Trophoblast cell (in vitro differentiated cells and primary cell): ENCODE results near the gene TBC1D21.
A peak's percentile ranks its signal among the peaks of the same experiment; 100 is the strongest.

ENCODE experiments used
- DNase-seq, 2 donors: peaks; one replicate each; pipeline ENCODE4 v3.0.0-alpha.2; 2016
- H2AFZ ChIP-seq: 2 replicates; pipeline ENCODE4 v1.6.1; 2013; ENCODE audit warnings: low read length, moderate library complexity, mild to moderate bottlenecking; ENCODE audit not compliant: insufficient read depth, poor library complexity
- H2AK5ac ChIP-seq: 2 replicates; pipeline ENCODE4 v1.6.1; 2013; ENCODE audit warnings: mild to moderate bottlenecking, low read length
- H2BK120ac ChIP-seq: 2 replicates; pipeline ENCODE4 v1.6.1; 2013; ENCODE audit warnings: low read length, mild to moderate bottlenecking, moderate library complexity; ENCODE audit not compliant: insufficient read depth, poor library complexity
- H2BK12ac ChIP-seq: 2 replicates; pipeline ENCODE4 v1.6.1; 2013; ENCODE audit warnings: mild to moderate bottlenecking, low read length, moderate library complexity
- H2BK5ac ChIP-seq: 2 replicates; pipeline ENCODE4 v1.6.1; 2013; ENCODE audit warnings: low read length, low read depth, moderate library complexity, mild to moderate bottlenecking; ENCODE audit not compliant: poor library complexity
- H3K14ac ChIP-seq: 2 replicates; pipeline ENCODE4 v1.6.1; 2013; ENCODE audit warnings: mild to moderate bottlenecking, low read length
- H3K18ac ChIP-seq: 2 replicates; pipeline ENCODE4 v1.6.1; 2013; ENCODE audit warnings: mild to moderate bottlenecking, low read length
- H3K23ac ChIP-seq: 2 replicates; pipeline ENCODE4 v1.6.1; 2013; ENCODE audit warnings: low read length
- H3K27ac ChIP-seq: 2 replicates; pipeline ENCODE4 v1.5.1; 2013; ENCODE audit warnings: low read depth, mild to moderate bottlenecking, inconsistent platforms, low read length, moderate library complexity
- H3K27me3 ChIP-seq: 2 replicates; pipeline ENCODE4 v1.6.1; 2013; ENCODE audit warnings: inconsistent platforms, mild to moderate bottlenecking, low read length, moderate library complexity; ENCODE audit not compliant: insufficient read depth
- H3K36me3 ChIP-seq, 2 experiments: 1 replicate in 1 of 2; 2 replicates in 1 of 2; pipeline ENCODE4 v1.6.1; 2013; ENCODE audit warnings: low read length in 2 of 2, mild to moderate bottlenecking in 2 of 2, moderate library complexity in 1 of 2; ENCODE audit not compliant: insufficient read depth in 2 of 2, control insufficient read depth in 1 of 2
- H3K4ac ChIP-seq: 2 replicates; pipeline ENCODE4 v1.6.1; 2013; ENCODE audit warnings: low read depth, mild to moderate bottlenecking, low read length, moderate library complexity
- H3K4me1 ChIP-seq, 2 experiments: 1 replicate in 1 of 2; 2 replicates in 1 of 2; pipeline ENCODE4 v1.6.1; 2013; ENCODE audit warnings: low read length in 2 of 2, mild to moderate bottlenecking in 2 of 2, moderate library complexity in 1 of 2; ENCODE audit not compliant: insufficient read depth in 2 of 2, control insufficient read depth in 1 of 2
- H3K4me2 ChIP-seq: 2 replicates; pipeline ENCODE4 v1.6.1; 2013; ENCODE audit warnings: inconsistent platforms, mild to moderate bottlenecking, low read length, moderate library complexity
- H3K4me3 ChIP-seq: 2 replicates; pipeline ENCODE4 v1.5.1; 2013; ENCODE audit warnings: mild to moderate bottlenecking, low read depth, low read length, inconsistent platforms
- H3K79me1 ChIP-seq: one replicate; pipeline ENCODE4 v1.6.1; 2013; ENCODE audit warnings: low read length
- H3K79me2 ChIP-seq: 2 replicates; pipeline ENCODE4 v1.6.1; 2013; ENCODE audit warnings: low read length, mild to moderate bottlenecking; ENCODE audit not compliant: control insufficient read depth, insufficient read depth, poor library complexity
- H3K9ac ChIP-seq: 2 replicates; pipeline ENCODE4 v1.6.1; 2013; ENCODE audit warnings: mild to moderate bottlenecking, low read length
- H3K9me3 ChIP-seq: 2 replicates; pipeline ENCODE4 v1.6.1; 2013; ENCODE audit warnings: low read depth, mild to moderate bottlenecking, control low read depth, inconsistent platforms, low read length; ENCODE audit not compliant: insufficient read depth
- H4K12ac ChIP-seq: 2 replicates; pipeline ENCODE4 v1.6.1; 2013; ENCODE audit warnings: low read depth, mild to moderate bottlenecking, low read length, moderate library complexity
- H4K8ac ChIP-seq: 2 replicates; pipeline ENCODE4 v1.6.1; 2013; ENCODE audit warnings: low read depth, mild to moderate bottlenecking, low read length, moderate library complexity
- H4K91ac ChIP-seq: one replicate; pipeline ENCODE4 v1.6.1; 2013; ENCODE audit warnings: low read depth, mild to moderate bottlenecking, low read length, moderate library complexity
- WGBS: extraction: QIAGEN DNeasy Blood & Tissue Kit; methylation state at CpG from one replicate; pipeline ENCODE4 v1.1.7; 2013; ENCODE audit warnings: missing lambda C conversion rate; ENCODE audit not compliant: insufficient read length, insufficient coverage; ENCODE audit errors: extremely low coverage; 5-methylcytosine and 5-hydroxymethylcytosine counted together

TBC1D21 gene

GRCh38 chr15:73897441-73898261 is 24.3 kb downstream of the TBC1D21 start:
- Histone ChIP-seq H3K9ac (no peak overlapping the region), H4K12ac (no peak overlapping the region)

GRCh38 chr15:73899197-73900094 is 26.1 kb downstream of the TBC1D21 start:
- Histone ChIP-seq H2BK120ac (no peak overlapping the region), H3K27ac (no peak overlapping the region), H3K27me3 (no peaks in the 10 kb centered on the region), H3K9me3 (no peaks in the 10 kb centered on the region), H3K36me3 (no peaks in the 10 kb centered on the region), H2AFZ (no peak overlapping the region), H3K18ac (no peak overlapping the region), H3K79me1 (no peaks in the 10 kb centered on the region), H2BK5ac (no peak overlapping the region), H4K12ac (no peak overlapping the region), H4K8ac (no peak overlapping the region), H3K23ac (no peak overlapping the region), H3K4me3 (no peak overlapping the region), H3K4me1 (no peaks in the 10 kb centered on the region), H3K79me2 (no peaks in the 10 kb centered on the region), H2BK12ac (no peak overlapping the region), H3K4ac (no peak overlapping the region), H4K91ac (no peak overlapping the region), H2AK5ac (no peak overlapping the region), H3K4me2 (no peak overlapping the region), H3K9ac (no peak overlapping the region), H3K14ac (no peak overlapping the region)
- no CpG with 5 or more reads among the region's 15 CpGs for WGBS
- peak; percentile 42 for DNase-seq

More at GRCh38 chr15:73897441-73898261, 24.3 kb downstream of the TBC1D21 start:
- Histone ChIP-seq H2AFZ (no peak overlapping the region), H3K36me3 (no peaks in the 10 kb centered on the region), H3K23ac (no peak overlapping the region), H3K18ac (no peak overlapping the region), H3K79me1 (no peaks in the 10 kb centered on the region), H2BK120ac (no peak overlapping the region), H2BK5ac (no peak overlapping the region), H2BK12ac (no peak overlapping the region), H3K4ac (no peak overlapping the region), H3K4me3 (no peak overlapping the region), H3K4me2 (no peak overlapping the region), H3K14ac (no peak overlapping the region), H3K79me2 (no peaks in the 10 kb centered on the region), H3K9me3 (peaks cover 4% of the 10 kb centered on the region), H2AK5ac (no peak overlapping the region), H4K8ac (no peak overlapping the region), H3K4me1 (no peaks in the 10 kb centered on the region), H4K91ac (no peak overlapping the region), H3K27me3 (no peaks in the 10 kb centered on the region), H3K27ac (no peak overlapping the region)
- peak; percentile 90 to 94 for DNase-seq
- WGBS = no CpG with 5 or more reads among the region's 15 CpGs

- peak; percentile 39 to 43 for DNase-seq
- Histone ChIP-seq H4K91ac (no peak overlapping the region), H3K18ac (no peak overlapping the region), H3K9me3 (no peaks in the 10 kb centered on the region), H3K79me2 (no peaks in the 10 kb centered on the region), H2BK12ac (no peak overlapping the region), H2AFZ (no peak overlapping the region), H3K14ac (no peak overlapping the region), H4K8ac (no peak overlapping the region), H3K9ac (no peak overlapping the region), H3K36me3 (no peaks in the 10 kb centered on the region), H3K4me2 (no peak overlapping the region), H4K12ac (no peak overlapping the region), H2AK5ac (no peak overlapping the region), H3K4me1 (no peaks in the 10 kb centered on the region), H3K27me3 (no peaks in the 10 kb centered on the region), H3K4me3 (no peak overlapping the region), H3K27ac (no peak overlapping the region), H3K79me1 (no peaks in the 10 kb centered on the region), H3K4ac (no peak overlapping the region), H3K23ac (no peak overlapping the region), H2BK5ac (no peak overlapping the region), H2BK120ac (no peak overlapping the region)
- no CpG with 5 or more reads among the region's 10 CpGs for WGBS
These were observed 26.8 kb downstream of the TBC1D21 start for GRCh38 chr15:73900095-73900712.

GRCh38 chr15:73901126-73901810 is 27.9 kb downstream of the TBC1D21 start:
- no peak overlapping the region for H2AK5ac ChIP-seq
- H3K23ac ChIP-seq = no peak overlapping the region
- no peak overlapping the region for H3K4me3 ChIP-seq
- no peak overlapping the region for H2BK12ac ChIP-seq
- H3K9me3 ChIP-seq = no peaks in the 10 kb centered on the region
- H3K4me1 ChIP-seq = no peaks in the 10 kb centered on the region
- no peak overlapping the region for H4K8ac ChIP-seq
- H3K27me3 ChIP-seq = no peaks in the 10 kb centered on the region
- H2BK120ac ChIP-seq = no peak overlapping the region
- H3K79me2 ChIP-seq = no peaks in the 10 kb centered on the region
- no peak overlapping the region for H4K91ac ChIP-seq
- H3K14ac ChIP-seq = no peak overlapping the region
- WGBS = no CpG with 5 or more reads among the region's 7 CpGs
- no peak overlapping the region for H2BK5ac ChIP-seq
- no peak overlapping the region for H4K12ac ChIP-seq
- DNase-seq = peak; percentile 34 to 52
- no peak overlapping the region for H3K27ac ChIP-seq
- H3K4ac ChIP-seq = no peak overlapping the region
- no peaks in the 10 kb centered on the region for H3K36me3 ChIP-seq
- no peak overlapping the region for H2AFZ ChIP-seq
- no peak overlapping the region for H3K18ac ChIP-seq
- H3K9ac ChIP-seq = no peak overlapping the region
- H3K4me2 ChIP-seq = no peak overlapping the region
- H3K79me1 ChIP-seq = no peaks in the 10 kb centered on the region
